Stimulated activated CD4-positive, alpha-beta T cell treated with anti-CD3 and anti-CD28 coated beads, TNF-alpha, amount 100 ng/mL, for 1 hour (primary cell): ENCODE data around the gene DLG2.

ENCODE experiments used
- DNase-seq, 3 donors: peaks; one replicate each; pipeline ENCODE4 v3.0.0-alpha.2; 2020; ENCODE audit warnings: low read depth in 3 of 3, low spot score in 1 of 3

DLG2 gene

DNA sequence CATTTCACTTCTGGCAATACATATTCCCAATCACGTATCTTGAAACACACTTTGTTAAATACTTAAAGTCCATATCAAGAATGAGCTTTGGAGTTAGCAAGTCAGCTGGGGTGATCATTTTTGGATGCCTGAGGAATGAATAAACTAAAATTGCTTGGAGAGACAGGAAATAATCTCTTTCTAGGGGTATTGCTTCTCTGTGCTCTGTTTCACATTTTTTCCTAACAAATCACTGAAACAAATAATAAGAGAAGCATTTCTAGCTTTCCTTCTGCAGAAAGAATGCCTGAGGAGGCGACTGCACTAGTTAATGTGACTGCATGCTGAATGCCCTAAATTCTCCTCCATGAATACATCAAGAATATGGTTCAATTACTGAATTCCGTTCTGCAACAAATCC is 1799.6 kb downstream of the DLG2 start:
- no peak for DNase-seq

DNA sequence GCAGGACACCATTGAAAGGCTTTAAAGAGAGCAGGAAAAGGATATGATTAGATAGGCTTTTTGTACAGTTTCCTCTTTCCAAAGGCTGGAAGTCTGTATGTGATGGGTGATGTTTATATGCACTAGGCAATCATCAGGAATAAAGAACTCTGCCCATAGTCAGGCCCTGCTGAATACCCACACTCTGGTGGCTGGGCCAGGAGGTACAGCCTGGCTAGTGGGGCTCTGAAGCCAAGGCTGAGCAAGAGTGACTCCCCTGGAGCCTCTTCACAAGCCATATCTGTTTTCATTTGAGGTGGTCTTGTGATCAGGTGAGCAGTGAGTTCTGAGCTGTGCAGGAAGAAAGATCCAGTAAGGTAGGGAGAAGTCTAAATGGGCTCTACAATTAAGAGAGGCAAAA is 1801.1 kb downstream of the DLG2 start:
- no peak for DNase-seq

DNA sequence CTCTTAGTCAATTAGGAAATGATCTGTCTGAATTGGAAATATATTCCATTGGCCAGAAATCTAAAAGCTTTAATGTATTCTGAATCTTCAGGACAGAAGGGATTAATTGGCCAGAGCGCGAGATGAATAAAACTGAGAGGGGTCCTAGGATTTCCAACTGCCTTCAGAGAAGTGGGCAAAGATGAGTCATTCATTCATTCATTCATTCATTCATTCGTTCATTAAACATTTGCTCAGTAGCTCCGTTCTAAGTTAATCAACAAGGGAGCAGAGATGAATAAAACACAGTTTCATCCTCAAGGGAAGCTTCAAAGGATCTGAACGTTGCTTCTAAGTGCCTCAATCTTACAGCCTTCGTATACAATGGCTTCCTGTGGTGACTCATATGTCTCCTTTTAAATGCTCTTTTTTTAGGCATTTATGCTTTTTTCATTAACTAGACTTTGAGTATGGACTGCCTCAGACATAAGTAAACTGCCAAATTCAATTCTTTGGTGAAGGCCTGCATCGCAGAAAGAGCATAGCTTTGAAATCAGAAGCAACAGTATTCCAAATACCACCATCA is 1803.6 kb downstream of the DLG2 start:
- DNase-seq = no peak

DNA sequence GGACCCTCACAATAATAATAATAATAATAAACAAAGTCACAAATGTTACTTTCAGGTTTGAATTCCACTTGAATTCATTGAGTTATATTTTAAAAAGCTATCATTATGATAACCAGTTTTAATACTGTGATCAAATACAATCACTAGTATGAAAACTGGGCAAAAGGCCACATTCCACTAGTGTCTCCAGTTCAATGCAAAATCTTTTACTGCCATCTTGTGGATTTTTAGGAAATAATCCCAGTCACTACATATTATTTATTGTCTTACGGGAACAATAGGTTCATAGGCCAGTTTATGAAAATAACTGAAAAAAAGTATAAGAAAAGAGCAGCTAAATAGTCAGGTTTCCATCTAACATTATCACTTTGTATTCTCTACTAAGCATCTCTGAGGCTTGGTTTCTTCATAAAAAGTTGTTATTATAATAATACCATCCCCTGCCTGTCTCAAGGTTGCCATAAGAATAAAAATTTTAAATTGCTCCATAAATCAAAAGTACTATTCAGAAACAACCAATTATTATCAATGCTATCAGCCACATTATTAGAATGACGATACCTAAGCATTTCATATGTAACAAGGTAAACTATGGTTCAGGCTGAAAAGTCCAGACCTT is 1807.1 kb downstream of the DLG2 start:
- no peak for DNase-seq

DNA sequence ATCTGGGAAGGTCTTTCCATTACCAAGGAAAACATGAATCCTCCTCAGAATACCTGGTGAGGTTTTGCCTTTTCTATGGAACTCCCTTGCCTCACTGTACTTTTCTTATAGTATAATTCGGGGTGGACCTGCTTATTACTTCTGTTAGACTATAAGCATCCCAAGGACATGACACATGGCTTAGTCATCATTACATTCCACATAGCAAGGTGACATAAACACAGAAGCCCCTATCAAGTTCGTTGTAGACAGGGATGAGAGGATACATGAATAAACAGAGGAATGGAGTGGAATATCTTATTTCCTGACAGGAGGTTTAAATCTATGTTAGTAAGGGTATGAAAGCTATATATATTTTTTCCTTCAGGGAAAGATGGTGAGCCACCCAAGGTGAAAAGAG is 1808.8 kb downstream of the DLG2 start:
- no peak for DNase-seq

DNA sequence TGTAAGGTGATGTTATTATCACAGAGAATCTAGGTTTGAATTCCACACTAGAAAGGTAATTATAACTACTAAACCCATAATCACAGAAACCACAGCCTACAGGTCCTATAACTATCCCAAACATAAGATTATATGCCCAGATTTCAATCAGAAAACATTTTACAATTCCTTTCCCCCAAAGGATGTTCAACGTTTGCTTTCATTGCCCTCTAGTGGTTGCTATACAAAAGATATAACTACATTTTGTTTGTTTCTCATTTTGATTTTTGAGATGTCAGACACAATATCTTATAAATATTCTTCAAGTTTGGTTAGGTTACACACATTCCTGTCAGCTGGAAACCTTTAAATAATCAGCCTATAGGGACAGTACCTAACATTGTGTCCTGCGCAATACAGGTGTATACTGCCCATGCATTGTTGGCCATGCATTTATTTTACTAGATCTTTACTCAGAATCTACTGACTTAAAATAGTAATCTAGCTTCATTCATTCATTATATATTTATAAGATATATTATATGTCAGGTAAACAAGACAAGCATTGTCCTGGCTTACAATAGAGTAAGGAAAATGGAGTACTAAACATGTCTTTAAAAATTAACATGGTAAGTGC is 1810.5 kb downstream of the DLG2 start:
- DNase-seq = no peak

DNA sequence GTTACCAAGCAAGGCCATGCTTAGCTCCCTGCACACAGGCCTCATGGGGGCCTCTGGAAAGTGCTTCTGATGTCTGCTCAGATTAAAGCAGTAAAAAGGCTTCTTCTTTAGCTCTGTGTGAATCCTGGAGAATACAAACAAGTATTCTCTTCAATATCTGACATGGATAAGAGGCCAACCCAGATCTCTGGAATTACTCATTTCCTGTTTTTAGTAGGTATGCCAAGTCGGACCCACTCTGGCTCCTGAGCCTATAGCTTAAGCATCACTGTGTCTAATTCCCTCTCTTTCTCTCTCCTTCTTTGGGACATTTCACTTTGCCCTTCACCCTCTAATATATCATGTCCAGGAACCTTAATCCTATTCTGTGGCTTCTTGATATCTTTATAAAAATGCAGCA is 1811.4 kb downstream of the DLG2 start:
- DNase-seq = no peak

DNA sequence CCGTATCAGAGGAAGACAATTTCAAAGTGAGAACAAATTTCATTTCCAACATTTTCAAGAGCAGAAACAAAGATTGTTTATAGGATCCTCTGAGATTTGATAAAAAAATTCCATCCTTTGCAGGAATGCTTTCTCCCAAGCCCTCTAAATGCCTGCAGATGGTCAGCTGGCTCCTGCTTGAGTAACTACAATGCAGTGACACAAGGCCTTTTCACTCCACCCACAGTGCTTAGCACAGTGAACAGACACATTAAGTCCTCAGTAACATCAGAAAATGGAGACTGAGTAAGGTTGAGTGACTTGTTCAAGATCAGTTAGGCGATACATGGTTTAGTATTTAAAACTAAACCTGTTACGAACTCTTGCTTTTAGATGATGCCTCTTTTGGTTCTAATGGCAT is 1813.8 kb downstream of the DLG2 start:
- DNase-seq = no peak

DNA sequence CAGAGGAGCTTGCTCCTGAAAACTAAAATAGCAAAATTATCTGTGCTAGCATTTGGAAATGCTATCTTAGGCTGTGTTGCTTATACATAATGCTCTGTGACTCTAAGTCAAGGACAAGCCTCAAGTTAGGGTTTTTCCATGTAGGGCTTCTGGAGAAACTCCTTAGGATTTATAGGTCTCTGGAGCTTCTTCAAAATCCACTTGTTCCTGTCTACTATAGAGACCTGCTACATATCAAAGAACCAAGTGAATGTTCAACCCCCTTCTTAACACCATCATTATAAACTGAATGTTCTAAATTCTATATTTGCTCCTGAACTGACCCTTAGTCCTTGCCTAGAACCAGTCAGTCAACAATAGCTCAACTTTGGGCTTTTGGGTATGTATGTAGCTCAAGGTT is 1817.9 kb downstream of the DLG2 start:
- DNase-seq = no peak

DNA sequence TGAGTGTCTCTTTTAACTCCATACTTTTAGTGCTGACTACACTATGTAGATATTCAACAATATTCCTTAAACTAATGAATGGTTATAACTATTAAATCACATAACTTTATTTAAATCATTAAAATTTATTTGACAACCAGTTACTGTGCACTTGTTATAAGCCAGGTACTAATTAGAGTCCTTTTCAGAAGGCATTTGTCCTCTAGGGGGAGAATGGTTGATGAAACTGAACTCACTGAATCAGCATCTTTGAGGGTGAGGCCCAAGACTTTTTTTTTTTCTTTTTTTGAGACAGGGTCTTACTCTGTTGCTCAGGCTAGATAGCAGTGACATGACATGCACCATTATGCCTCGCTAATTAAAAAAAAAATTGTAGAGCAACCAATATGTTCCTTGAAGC is 1825.3 kb downstream of the DLG2 start:
- DNase-seq = no peak

DNA sequence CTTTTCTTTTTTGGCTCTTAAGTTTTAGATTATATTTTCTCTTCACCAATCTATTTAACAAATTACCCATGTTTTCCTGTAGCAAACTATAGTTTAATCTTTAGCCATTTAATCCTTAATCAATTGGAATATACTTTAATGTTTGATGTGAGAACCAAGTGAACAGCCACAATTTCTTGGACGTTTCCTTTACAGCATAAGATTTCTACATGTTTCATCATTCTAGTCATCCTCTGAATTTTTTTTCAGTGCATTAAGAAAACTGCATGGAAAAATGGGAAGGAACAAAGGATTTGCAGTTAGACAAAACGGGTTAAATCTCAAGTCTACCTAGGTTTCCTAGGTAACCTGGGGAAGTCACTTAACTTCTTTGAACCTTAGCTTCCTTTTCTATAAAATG is 1833.8 kb downstream of the DLG2 start:
- DNase-seq = no peak

DNA sequence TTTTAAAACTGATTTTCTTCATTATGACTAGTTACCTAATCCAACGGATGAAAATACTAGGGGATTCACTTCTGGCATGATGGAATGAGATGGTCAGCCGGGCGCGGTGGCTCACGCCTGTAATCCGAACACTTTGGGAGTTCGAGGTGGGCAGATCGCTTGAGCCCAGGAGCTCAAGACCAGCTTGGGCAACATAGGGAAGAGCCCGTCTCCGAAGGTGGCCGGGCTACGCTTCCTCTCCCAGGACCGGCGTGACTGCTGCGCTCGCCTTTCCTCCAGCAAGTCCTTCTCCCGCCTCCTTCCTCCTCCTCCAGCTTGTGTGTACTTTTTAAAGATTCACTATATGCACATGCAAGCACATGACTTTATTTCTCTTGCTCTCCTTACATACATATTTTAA is 1835.6 kb downstream of the DLG2 start:
- no peak for DNase-seq

DNA sequence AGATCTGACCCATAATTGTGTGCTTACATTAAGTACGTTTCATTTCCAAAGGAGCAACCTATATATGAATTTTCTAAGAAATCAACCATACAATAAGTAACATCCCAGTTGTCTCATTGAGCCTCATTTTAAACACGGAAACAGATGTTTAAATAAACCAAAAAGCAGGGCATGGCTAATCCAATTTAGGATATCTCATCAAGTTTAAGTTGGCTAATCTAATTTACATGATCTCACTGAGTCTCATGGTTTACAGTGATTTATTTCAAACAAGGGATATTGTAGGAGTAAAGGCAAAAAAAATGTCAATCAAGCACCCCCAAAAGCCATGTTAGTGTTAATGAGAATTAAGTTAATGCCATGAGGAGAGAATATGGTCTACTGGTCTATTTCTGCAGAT is 1841.2 kb downstream of the DLG2 start:
- DNase-seq = no peak

DNA sequence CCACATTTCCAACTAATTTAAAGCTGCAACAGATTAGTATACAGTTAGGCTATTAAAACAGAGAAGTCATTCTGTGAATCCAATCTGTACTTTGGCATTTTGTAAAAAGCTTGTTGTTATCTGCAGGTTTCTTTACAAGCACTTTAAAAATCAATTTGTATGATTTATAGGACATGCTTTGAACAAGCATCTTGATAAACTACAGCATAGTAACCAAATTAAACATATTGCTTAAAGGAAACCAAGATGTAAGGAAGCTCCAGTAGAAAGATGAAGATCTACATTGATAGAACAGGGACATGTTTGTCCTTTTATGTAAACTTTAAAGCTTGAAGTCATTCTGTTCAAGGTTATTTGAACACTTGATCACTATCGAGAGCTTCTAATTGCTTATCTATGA is 1842.7 kb downstream of the DLG2 start:
- no peak for DNase-seq

DNA sequence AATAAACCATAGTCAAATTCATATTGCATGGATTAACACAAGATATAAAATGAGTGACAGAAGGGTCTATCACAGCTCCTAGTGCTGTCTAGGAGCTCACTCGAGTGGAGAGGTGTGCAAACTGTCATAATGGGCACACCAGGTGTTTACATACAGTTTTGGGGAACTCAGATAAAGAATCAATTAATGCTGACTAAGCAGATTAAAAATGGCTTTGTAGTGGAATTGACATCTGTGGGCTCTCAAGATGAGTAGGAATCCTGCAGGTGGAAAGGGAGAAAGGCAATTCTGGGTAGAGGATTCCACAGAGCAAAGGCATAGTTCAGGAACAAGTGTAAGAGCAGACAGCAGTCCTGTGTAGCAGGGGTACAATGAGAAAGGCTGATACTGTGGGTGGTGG is 1844.8 kb downstream of the DLG2 start:
- DNase-seq = no peak

DNA sequence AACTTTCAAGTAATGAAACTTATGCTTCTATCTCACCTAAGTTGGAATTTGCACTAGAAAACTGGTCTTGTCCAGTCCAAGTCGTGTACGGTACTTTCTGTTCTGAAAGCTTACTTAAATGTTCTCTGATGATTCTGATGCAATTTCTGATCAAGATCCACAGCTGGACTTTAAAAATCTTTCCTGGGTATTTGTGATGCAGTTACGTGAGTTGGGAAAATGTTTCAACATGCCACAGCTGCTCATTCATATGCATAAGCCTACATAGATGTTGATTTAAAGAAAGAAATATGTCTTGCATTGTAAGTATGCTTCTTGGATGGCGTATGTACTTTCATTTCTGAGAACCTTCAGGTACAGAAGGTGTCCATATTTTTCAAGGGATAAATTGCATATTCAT is 1847.3 kb downstream of the DLG2 start:
- DNase-seq = no peak

DNA sequence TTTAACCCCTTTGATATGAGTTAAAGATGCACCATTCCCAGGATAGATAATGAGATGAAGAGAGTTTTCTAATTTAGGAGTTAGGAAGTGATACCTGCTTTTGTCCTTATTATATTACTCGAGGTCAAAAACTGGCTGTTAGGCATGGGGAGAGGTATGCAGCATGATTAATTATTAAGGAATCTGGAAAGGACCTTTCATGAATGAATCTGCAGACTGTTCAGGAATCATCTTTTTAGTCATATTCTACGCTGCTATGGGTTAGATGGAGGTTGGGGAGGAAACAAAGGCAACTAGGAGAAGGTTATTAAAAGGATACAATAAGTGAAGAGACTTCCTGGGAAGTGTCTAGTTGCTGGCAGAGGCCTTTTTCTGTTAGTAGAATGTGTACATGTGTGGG is 1848.5 kb downstream of the DLG2 start:
- DNase-seq = no peak

DNA sequence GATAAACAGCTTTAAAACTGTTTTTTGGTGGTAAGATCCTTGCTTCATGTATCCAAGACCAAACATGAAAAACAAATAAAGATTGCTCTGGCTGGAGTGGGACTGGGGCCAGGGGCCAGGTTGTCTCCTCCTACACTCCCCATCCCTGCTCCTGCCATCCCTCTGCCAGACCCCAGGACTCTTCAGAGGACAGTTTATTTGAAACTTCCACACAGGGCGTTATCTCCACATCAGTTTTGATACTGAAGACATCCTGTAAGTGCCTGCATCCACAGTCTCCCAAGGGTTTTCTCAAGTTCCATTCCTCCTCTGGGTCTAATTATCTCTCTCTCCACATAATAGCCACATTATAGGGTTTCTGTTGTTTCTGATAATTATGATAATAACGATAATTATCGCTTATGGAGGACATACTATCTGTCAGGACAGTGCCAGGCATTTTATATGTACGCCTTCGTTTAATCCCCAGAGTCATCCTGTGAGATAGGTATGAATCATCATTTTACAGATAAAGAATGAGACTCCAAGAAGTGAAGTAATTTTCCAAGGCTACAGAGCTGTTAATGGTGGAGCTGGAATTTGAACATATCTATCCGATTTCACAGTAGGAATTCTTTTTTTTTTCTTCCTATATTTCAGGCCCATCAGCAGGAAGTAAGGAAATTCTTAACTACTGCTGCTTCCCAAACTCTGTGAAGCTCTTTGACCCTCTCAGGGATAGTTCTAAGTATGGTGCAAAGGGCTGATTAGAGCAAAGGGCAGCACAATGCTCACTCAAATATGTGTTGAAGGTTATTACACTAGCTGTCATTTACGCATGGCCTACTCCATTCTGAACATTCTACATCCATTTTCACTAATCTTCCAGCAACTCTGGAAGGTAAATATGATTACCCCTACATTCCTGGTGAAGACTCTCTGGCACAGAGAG is 1852.9 kb downstream of the DLG2 start:
- DNase-seq = no peak

DNA sequence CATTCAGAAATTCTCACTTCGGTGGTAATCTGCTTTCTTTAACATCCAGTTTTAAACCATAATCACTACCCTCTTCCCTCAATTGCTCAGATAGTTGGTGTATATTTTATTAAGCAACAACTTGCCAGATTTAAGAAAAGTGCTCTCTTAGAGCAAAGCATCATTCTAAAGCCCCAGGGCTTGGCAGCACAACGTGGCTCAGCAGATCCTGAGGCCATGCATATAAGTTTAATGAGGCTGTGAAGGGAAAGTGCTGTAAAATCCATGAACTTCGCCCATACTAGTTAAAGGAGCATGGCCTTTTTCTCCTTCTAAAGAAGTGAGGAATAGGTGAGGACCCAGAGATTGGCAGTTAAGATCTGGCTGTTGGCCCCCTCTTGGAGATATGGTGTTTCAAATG is 1858.7 kb downstream of the DLG2 start:
- no peak for DNase-seq

DNA sequence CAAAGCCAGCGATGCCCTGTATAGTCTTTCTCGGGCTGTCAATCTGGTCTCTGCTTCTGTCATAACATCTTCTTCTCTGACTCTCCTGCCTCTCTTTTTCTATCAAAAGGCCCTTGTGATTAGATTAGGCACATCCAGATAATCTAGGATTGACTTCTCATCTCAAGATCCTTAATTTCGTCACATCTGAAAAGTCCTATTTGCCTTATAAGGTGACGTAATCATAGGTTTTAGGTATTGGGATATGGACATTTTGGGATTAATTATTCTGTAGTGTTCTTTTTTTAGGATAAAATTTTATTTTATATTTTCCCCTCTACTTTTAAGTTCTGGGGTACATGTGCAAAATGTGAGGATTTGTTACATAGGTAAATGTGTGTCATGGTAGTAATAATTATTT is 1860.2 kb downstream of the DLG2 start:
- no peak for DNase-seq

DNA sequence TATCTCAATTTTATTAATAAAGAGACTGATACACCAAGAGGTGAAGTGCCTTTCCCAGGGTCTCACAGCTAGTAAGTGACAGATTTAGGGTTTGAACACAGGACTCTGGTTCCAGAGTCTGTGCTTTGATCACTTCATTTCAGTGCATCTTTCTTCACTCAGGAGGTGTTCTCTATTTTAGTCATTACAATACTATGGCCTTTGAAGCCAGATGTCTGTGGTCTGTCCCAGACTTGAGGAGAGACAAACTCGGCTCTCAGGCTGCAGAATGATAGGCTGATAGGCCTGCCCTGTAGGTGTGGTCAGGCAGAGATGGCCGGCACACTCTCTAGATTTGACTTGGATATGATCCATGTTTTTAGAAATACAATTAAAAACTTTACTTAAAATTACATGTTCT is 1862.5 kb downstream of the DLG2 start:
- no peak for DNase-seq

DNA sequence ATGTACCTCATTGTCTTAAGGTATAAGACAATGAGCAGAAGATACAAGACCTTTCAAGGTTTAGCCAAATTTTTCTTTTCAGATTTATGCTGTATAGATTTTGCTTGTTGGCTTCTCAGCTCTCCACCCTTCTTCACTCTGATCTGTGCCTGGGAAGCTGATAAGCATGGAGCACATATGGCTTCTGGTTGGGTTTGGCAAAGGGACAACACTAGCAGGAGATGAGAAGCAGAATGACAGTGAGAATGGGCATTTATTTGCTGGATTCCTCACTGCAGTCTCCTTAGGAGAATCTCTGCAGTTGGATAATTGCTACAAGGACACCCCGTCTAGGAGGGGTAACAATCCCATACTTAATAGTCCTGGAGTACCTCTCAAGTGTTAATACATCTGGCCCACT is 1866.2 kb downstream of the DLG2 start:
- no peak for DNase-seq
